Hepatocyte (in vitro differentiated cells): Measurements from ENCODE around the gene PIGC.

Experiments used
- CTCF ChIP-seq: fragments of 200-600 bp; sonication (generic); IDR thresholded peaks from 2 replicates; pipeline ENCODE4 v1.5.1; 2016; ENCODE audit warnings: antibody characterized with exemption, mild to moderate bottlenecking; ENCODE audit not compliant: poor library complexity
- EZH2 ChIP-seq: fragments of 200-600 bp; sonication (generic); IDR thresholded peaks from 2 replicates; pipeline ENCODE4 v1.6.1; 2016; ENCODE audit warnings: antibody characterized with exemption, mild to moderate bottlenecking, borderline replicate concordance
- EZH2phosphoT487 ChIP-seq: fragments of 200-600 bp; sonication (generic); IDR thresholded peaks from one replicate; pipeline ENCODE4 v1.6.1; 2018; ENCODE audit warnings: antibody characterized with exemption, mild to moderate bottlenecking, low read depth, moderate library complexity; ENCODE audit not compliant: unreplicated experiment, severe bottlenecking

GRCh38 chr1:172442843-172443565 is 865 bp downstream of the PIGC start:
- no peak for TF ChIP-seq CTCF
- no peak for TF ChIP-seq EZH2phosphoT487
- TF ChIP-seq EZH2 = no peak
